ENCODE data around the gene SLC1A7.

Gene SLC1A7

GRCh38 chr1:53084589-53084971 is 57.9 kb downstream of the SLC1A7 start:
- peaks cover 0 to 12% (median 10%) of the 10 kb centered on the region in 4 experiments for H3K4me1 ChIP-seq (ENCODE audit: control extremely low read depth in 1 of 4, control insufficient read depth in 4 of 4, insufficient read depth in 4 of 4, low read length in 3 of 4)
- ChIA-PET POLR2A (interaction anchor here (0.5 to 0.6 kb wide), 2 partner anchors 37 to 72 kb away, joined by 3 to 4 read pairs; no protein-coding TSS in a partner anchor), CTCF (no interaction called here)
- H3K36me3 ChIP-seq (ENCODE audit: control insufficient read depth in 4 of 4, insufficient read depth in 4 of 4, low read length in 3 of 4): no peaks in the 10 kb centered on the region
- no peaks in the 10 kb centered on the region for H3K9me3 ChIP-seq (ENCODE audit: control extremely low read depth in 1 of 5, control insufficient read depth in 4 of 5, insufficient read depth in 2 of 5, low read depth in 1 of 5, low read length in 4 of 5)
- H3K27ac ChIP-seq (ENCODE audit: insufficient read depth in 1 of 2, low read depth in 1 of 2, low read length in 2 of 2, poor library complexity in 1 of 2, severe bottlenecking in 2 of 2): no peak overlapping the region
- no peaks in the 10 kb centered on the region for H3K27me3 ChIP-seq (replicated peaks in 2 of 5; ENCODE audit: control insufficient read depth in 4 of 5, insufficient read depth in 5 of 5, low read length in 4 of 5)
- no peak for DNase-seq
- 91% methylated on average over 7 of the region's 8 CpGs for WGBS (ENCODE audit: insufficient coverage)
- no peak overlapping the region for H3K4me3 ChIP-seq (ENCODE audit: control insufficient read depth in 1 of 7, extremely low read depth in 1 of 7, insufficient read depth in 4 of 7, low read depth in 2 of 7, low read length in 6 of 7)

- no peak for DNase-seq
- no peaks in the 10 kb centered on the region for H3K27me3 ChIP-seq (replicated peaks in 2 of 5; ENCODE audit: control insufficient read depth in 4 of 5, insufficient read depth in 5 of 5, low read length in 4 of 5)
- H3K36me3 ChIP-seq (ENCODE audit: control insufficient read depth in 4 of 4, insufficient read depth in 4 of 4, low read length in 3 of 4): no peaks in the 10 kb centered on the region
- H3K9me3 ChIP-seq (ENCODE audit: control extremely low read depth in 1 of 5, control insufficient read depth in 4 of 5, insufficient read depth in 2 of 5, low read depth in 1 of 5, low read length in 4 of 5): no peaks in the 10 kb centered on the region
- ChIA-PET CTCF (no interaction called here), POLR2A (no interaction called here)
- H3K27ac ChIP-seq (ENCODE audit: insufficient read depth in 1 of 2, low read depth in 1 of 2, low read length in 2 of 2, poor library complexity in 1 of 2, severe bottlenecking in 2 of 2): no peak overlapping the region
- 91% methylated on average over 15 of the region's 17 CpGs for WGBS (ENCODE audit: insufficient coverage)
- peaks cover 0 to 12% (median 10%) of the 10 kb centered on the region in 4 experiments for H3K4me1 ChIP-seq (ENCODE audit: control extremely low read depth in 1 of 4, control insufficient read depth in 4 of 4, insufficient read depth in 4 of 4, low read length in 3 of 4)
- H3K4me3 ChIP-seq (ENCODE audit: control insufficient read depth in 1 of 7, extremely low read depth in 1 of 7, insufficient read depth in 4 of 7, low read depth in 2 of 7, low read length in 6 of 7): no peak overlapping the region
Observed at GRCh38 chr1:53083636-53084588, 58.5 kb downstream of the SLC1A7 start.

- Histone ChIP-seq H3K4me1 (ENCODE audit: control extremely low read depth in 1 of 4, control insufficient read depth in 4 of 4, insufficient read depth in 4 of 4, low read length in 3 of 4) (peaks cover 0 to 12% (median 10%) of the 10 kb centered on the region in 4 experiments), H3K36me3 (ENCODE audit: control insufficient read depth in 4 of 4, insufficient read depth in 4 of 4, low read length in 3 of 4) (no peaks in the 10 kb centered on the region), H3K27ac (ENCODE audit: insufficient read depth in 1 of 2, low read depth in 1 of 2, low read length in 2 of 2, poor library complexity in 1 of 2, severe bottlenecking in 2 of 2) (no peak overlapping the region), H3K27me3 (replicated peaks in 2 of 5; ENCODE audit: control insufficient read depth in 4 of 5, insufficient read depth in 5 of 5, low read length in 4 of 5) (no peaks in the 10 kb centered on the region), H3K4me3 (ENCODE audit: control insufficient read depth in 1 of 7, extremely low read depth in 1 of 7, insufficient read depth in 4 of 7, low read depth in 2 of 7, low read length in 6 of 7) (no peak overlapping the region), H3K9me3 (ENCODE audit: control extremely low read depth in 1 of 5, control insufficient read depth in 4 of 5, insufficient read depth in 2 of 5, low read depth in 1 of 5, low read length in 4 of 5) (no peaks in the 10 kb centered on the region)
- CTCF ChIA-PET: interaction anchor here (0.5 kb wide), 1 partner anchor 231 kb away, joined by 3 read pairs; no protein-coding TSS in a partner anchor
- WGBS (ENCODE audit: insufficient coverage): 72% methylated on average over 12 of the region's 13 CpGs
- POLR2A ChIA-PET: no interaction called here
- no peak for DNase-seq
Observed at GRCh38 chr1:53082826-53083455, 59.5 kb downstream of the SLC1A7 start.

- WGBS (ENCODE audit: insufficient coverage): 98% methylated on average over 13 of the region's 14 CpGs
- H3K4me3 ChIP-seq (ENCODE audit: control insufficient read depth in 1 of 7, extremely low read depth in 1 of 7, insufficient read depth in 4 of 7, low read depth in 2 of 7, low read length in 6 of 7): no peak overlapping the region
- POLR2A ChIA-PET: no interaction called here
Observed at GRCh38 chr1:53081384-53082066, 60.9 kb downstream of the SLC1A7 start.

GRCh38 chr1:53080769-53081168 is 61.7 kb downstream of the SLC1A7 start:
- no peak for DNase-seq
- ChIA-PET CTCF (interaction anchor here (2.5 kb wide), 1 partner anchor 12 kb away, joined by 6 read pairs; no protein-coding TSS in a partner anchor), POLR2A (no interaction called here)
- peaks cover 0 to 12% (median 10%) of the 10 kb centered on the region in 4 experiments for H3K4me1 ChIP-seq (ENCODE audit: control extremely low read depth in 1 of 4, control insufficient read depth in 4 of 4, insufficient read depth in 4 of 4, low read length in 3 of 4)
- H3K4me3 ChIP-seq (ENCODE audit: control insufficient read depth in 1 of 7, extremely low read depth in 1 of 7, insufficient read depth in 4 of 7, low read depth in 2 of 7, low read length in 6 of 7): no peak overlapping the region
- no peaks in the 10 kb centered on the region for H3K27me3 ChIP-seq (replicated peaks in 2 of 5; ENCODE audit: control insufficient read depth in 4 of 5, insufficient read depth in 5 of 5, low read length in 4 of 5)
- no peaks in the 10 kb centered on the region for H3K9me3 ChIP-seq (ENCODE audit: control extremely low read depth in 1 of 5, control insufficient read depth in 4 of 5, insufficient read depth in 2 of 5, low read depth in 1 of 5, low read length in 4 of 5)
- no peak overlapping the region for H3K27ac ChIP-seq (ENCODE audit: insufficient read depth in 1 of 2, low read depth in 1 of 2, low read length in 2 of 2, poor library complexity in 1 of 2, severe bottlenecking in 2 of 2)
- H3K36me3 ChIP-seq (ENCODE audit: control insufficient read depth in 4 of 4, insufficient read depth in 4 of 4, low read length in 3 of 4): no peaks in the 10 kb centered on the region
- WGBS (ENCODE audit: insufficient coverage): 94% methylated on average over 15 of the region's 15 CpGs

More at GRCh38 chr1:53081384-53082066, 60.9 kb downstream of the SLC1A7 start:
- H3K27me3 ChIP-seq (replicated peaks in 2 of 5; ENCODE audit: control insufficient read depth in 4 of 5, insufficient read depth in 5 of 5, low read length in 4 of 5): no peaks in the 10 kb centered on the region
- no peak overlapping the region for H3K27ac ChIP-seq (ENCODE audit: insufficient read depth in 1 of 2, low read depth in 1 of 2, low read length in 2 of 2, poor library complexity in 1 of 2, severe bottlenecking in 2 of 2)
- H3K9me3 ChIP-seq (ENCODE audit: control extremely low read depth in 1 of 5, control insufficient read depth in 4 of 5, insufficient read depth in 2 of 5, low read depth in 1 of 5, low read length in 4 of 5): no peaks in the 10 kb centered on the region
- no peak for DNase-seq
- no peaks in the 10 kb centered on the region for H3K36me3 ChIP-seq (ENCODE audit: control insufficient read depth in 4 of 4, insufficient read depth in 4 of 4, low read length in 3 of 4)
- peaks cover 0 to 12% (median 10%) of the 10 kb centered on the region in 4 experiments for H3K4me1 ChIP-seq (ENCODE audit: control extremely low read depth in 1 of 4, control insufficient read depth in 4 of 4, insufficient read depth in 4 of 4, low read length in 3 of 4)
- CTCF ChIA-PET: no interaction called here

GRCh38 chr1:53080041-53080440 is 62.4 kb downstream of the SLC1A7 start:
- ChIA-PET POLR2A (no interaction called here), CTCF (interaction anchor here (2.5 kb wide), 1 partner anchor 11 kb away, joined by 6 read pairs; no protein-coding TSS in a partner anchor)
- DNase-seq: no peak
- Histone ChIP-seq H3K27me3 (replicated peaks in 2 of 5; ENCODE audit: control insufficient read depth in 4 of 5, insufficient read depth in 5 of 5, low read length in 4 of 5) (no peaks in the 10 kb centered on the region), H3K27ac (ENCODE audit: insufficient read depth in 1 of 2, low read depth in 1 of 2, low read length in 2 of 2, poor library complexity in 1 of 2, severe bottlenecking in 2 of 2) (no peak overlapping the region), H3K4me1 (ENCODE audit: control extremely low read depth in 1 of 4, control insufficient read depth in 4 of 4, insufficient read depth in 4 of 4, low read length in 3 of 4) (peaks cover 0 to 12% (median 10%) of the 10 kb centered on the region in 4 experiments), H3K36me3 (ENCODE audit: control insufficient read depth in 4 of 4, insufficient read depth in 4 of 4, low read length in 3 of 4) (no peaks in the 10 kb centered on the region), H3K9me3 (ENCODE audit: control extremely low read depth in 1 of 5, control insufficient read depth in 4 of 5, insufficient read depth in 2 of 5, low read depth in 1 of 5, low read length in 4 of 5) (no peaks in the 10 kb centered on the region), H3K4me3 (ENCODE audit: control insufficient read depth in 1 of 7, extremely low read depth in 1 of 7, insufficient read depth in 4 of 7, low read depth in 2 of 7, low read length in 6 of 7) (no peak overlapping the region)
- WGBS (ENCODE audit: insufficient coverage): 60% methylated on average over 2 of the region's 3 CpGs
